Measurements from ENCODE around the gene GAS2L2.

Gene GAS2L2

DNA sequence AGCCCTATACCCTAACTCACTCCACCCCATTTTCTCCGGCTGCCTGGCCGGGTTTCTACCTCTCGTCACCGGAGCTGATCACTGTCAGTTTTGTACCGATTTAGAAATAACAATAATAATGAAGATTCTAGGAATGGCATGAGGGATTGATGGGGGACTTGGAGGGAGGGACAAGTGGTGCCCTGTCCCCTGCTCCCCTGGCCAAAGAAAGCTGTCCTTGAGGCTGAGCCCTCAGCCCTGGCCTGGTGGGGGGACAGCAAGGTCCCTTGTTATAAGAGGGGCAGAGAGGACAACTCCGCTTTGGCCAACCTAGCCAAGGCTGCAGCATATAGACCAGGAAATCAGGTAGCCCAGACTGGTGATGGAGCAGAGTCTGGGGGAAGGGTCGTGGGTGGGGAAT, 10.5 kb downstream of the GAS2L2 start:
- Histone ChIP-seq H2BK15ac (ENCODE audit: low read depth, poor library complexity, severe bottlenecking) (no peak overlapping the region), H3K4me2 (ENCODE audit: low read length, poor library complexity, severe bottlenecking) (no peak overlapping the region), H3K79me1 (replicated peaks; ENCODE audit: low read length, poor library complexity, severe bottlenecking) (no peaks in the 10 kb centered on the region), H2AK5ac (ENCODE audit: low read length, severe bottlenecking) (no peak overlapping the region), H2BK120ac (ENCODE audit: low read depth, low read length) (no peak overlapping the region), H3K27me3 (ENCODE audit: control insufficient read depth in 1 of 2, insufficient read depth in 1 of 2, low read length in 2 of 2) (peaks cover 69 to 94% of the 10 kb centered on the region in 2 experiments), H3K27ac (ENCODE audit: low read length, poor library complexity, severe bottlenecking) (no peak overlapping the region), H4K8ac (ENCODE audit: low read length) (no peak overlapping the region), H4K91ac (ENCODE audit: low read length) (no peak overlapping the region), H3K4me1 (ENCODE audit: control insufficient read depth, insufficient read depth, low read depth, low read length) (peaks cover 5% of the 10 kb centered on the region), H3K23ac (ENCODE audit: low read length in 2 of 2) (no peak overlapping the region), H3K4ac (ENCODE audit: low read depth in 1 of 2, low read length in 2 of 2) (no peak overlapping the region), H3K18ac (ENCODE audit: low read depth in 1 of 2, low read length in 2 of 2) (no peak overlapping the region), H2AFZ (ENCODE audit: low read depth, low read length) (no peak overlapping the region), H2BK5ac (ENCODE audit: low read depth, low read length, poor library complexity, severe bottlenecking) (no peak overlapping the region), H3K36me3 (ENCODE audit: control insufficient read depth in 1 of 2, insufficient read depth in 2 of 2, low read depth in 1 of 2, low read length in 2 of 2) (no peaks in the 10 kb centered on the region), H3K14ac (ENCODE audit: low read length in 2 of 2) (no peak overlapping the region), H3K9ac (ENCODE audit: low read length) (no peak overlapping the region), H3K4me3 (ENCODE audit: insufficient read depth in 1 of 2, low read depth in 1 of 2, low read length in 2 of 2) (no peak overlapping the region), H2BK12ac (ENCODE audit: low read length in 2 of 2) (no peak overlapping the region), H3K9me3 (ENCODE audit: control insufficient read depth, low read length) (no peaks in the 10 kb centered on the region)
- 91% methylated on average over 7 of the region's 7 CpGs for WGBS
- DNase-seq = no peak

- no peaks in the 10 kb centered on the region for H3K9me3 ChIP-seq (ENCODE audit: control insufficient read depth, low read length)
- H2BK12ac ChIP-seq (ENCODE audit: low read length in 2 of 2) = no peak overlapping the region
- H3K4me3 ChIP-seq (ENCODE audit: insufficient read depth in 1 of 2, low read depth in 1 of 2, low read length in 2 of 2) = peak overlapping the region; percentile 24 to 33
- H3K14ac ChIP-seq (ENCODE audit: low read length in 2 of 2) = peak overlapping the region in 1 of 2 experiments; percentile 11
- peaks cover 5% of the 10 kb centered on the region for H3K4me1 ChIP-seq (ENCODE audit: control insufficient read depth, insufficient read depth, low read depth, low read length)
- no peak overlapping the region for H2BK15ac ChIP-seq (ENCODE audit: low read depth, poor library complexity, severe bottlenecking)
- no peak overlapping the region for H3K18ac ChIP-seq (ENCODE audit: low read depth in 1 of 2, low read length in 2 of 2)
- H3K4ac ChIP-seq (ENCODE audit: low read depth in 1 of 2, low read length in 2 of 2) = no peak overlapping the region
- H3K27me3 ChIP-seq (ENCODE audit: control insufficient read depth in 1 of 2, insufficient read depth in 1 of 2, low read length in 2 of 2) = peaks cover 68 to 85% of the 10 kb centered on the region in 2 experiments
- H3K79me1 ChIP-seq (replicated peaks; ENCODE audit: low read length, poor library complexity, severe bottlenecking) = no peaks in the 10 kb centered on the region
- H2AK5ac ChIP-seq (ENCODE audit: low read length, severe bottlenecking) = no peak overlapping the region
- WGBS = 45% methylated on average over 66 of the region's 73 CpGs
- no peak overlapping the region for H4K8ac ChIP-seq (ENCODE audit: low read length)
- no peak for DNase-seq
- no peak overlapping the region for H4K91ac ChIP-seq (ENCODE audit: low read length)
- H2BK5ac ChIP-seq (ENCODE audit: low read depth, low read length, poor library complexity, severe bottlenecking) = no peak overlapping the region
- peak overlapping the region in 1 of 2 experiments; percentile 84 for H3K23ac ChIP-seq (ENCODE audit: low read length in 2 of 2)
- H2AFZ ChIP-seq (ENCODE audit: low read depth, low read length) = no peak overlapping the region
- no peak overlapping the region for H3K9ac ChIP-seq (ENCODE audit: low read length)
- no peak overlapping the region for H2BK120ac ChIP-seq (ENCODE audit: low read depth, low read length)
- no peak overlapping the region for H3K27ac ChIP-seq (ENCODE audit: low read length, poor library complexity, severe bottlenecking)
- H3K36me3 ChIP-seq (ENCODE audit: control insufficient read depth in 1 of 2, insufficient read depth in 2 of 2, low read depth in 1 of 2, low read length in 2 of 2) = no peaks in the 10 kb centered on the region
- H3K4me2 ChIP-seq (ENCODE audit: low read length, poor library complexity, severe bottlenecking) = no peak overlapping the region
Observed at GRCh38 chr17:35740997-35741931, 11.8 kb downstream of the GAS2L2 start.

GRCh38 chr17:35740216-35740615, 12.8 kb downstream of the GAS2L2 start:
- H3K27me3 ChIP-seq (ENCODE audit: control insufficient read depth in 1 of 2, insufficient read depth in 1 of 2, low read length in 2 of 2) = peaks cover 60 to 76% of the 10 kb centered on the region in 2 experiments
- no peaks in the 10 kb centered on the region for H3K9me3 ChIP-seq (ENCODE audit: control insufficient read depth, low read length)
- no peak overlapping the region for H2BK120ac ChIP-seq (ENCODE audit: low read depth, low read length)
- no peak overlapping the region for H2AK5ac ChIP-seq (ENCODE audit: low read length, severe bottlenecking)
- no peak overlapping the region for H3K18ac ChIP-seq (ENCODE audit: low read depth in 1 of 2, low read length in 2 of 2)
- WGBS = 85% methylated on average over 7 of the region's 7 CpGs
- H4K91ac ChIP-seq (ENCODE audit: low read length) = no peak overlapping the region
- H3K79me1 ChIP-seq (replicated peaks; ENCODE audit: low read length, poor library complexity, severe bottlenecking) = no peaks in the 10 kb centered on the region
- H3K4me1 ChIP-seq (ENCODE audit: control insufficient read depth, insufficient read depth, low read depth, low read length) = peaks cover 5% of the 10 kb centered on the region
- no peak overlapping the region for H2BK15ac ChIP-seq (ENCODE audit: low read depth, poor library complexity, severe bottlenecking)
- H3K36me3 ChIP-seq (ENCODE audit: control insufficient read depth in 1 of 2, insufficient read depth in 2 of 2, low read depth in 1 of 2, low read length in 2 of 2) = no peaks in the 10 kb centered on the region
- no peak overlapping the region for H3K27ac ChIP-seq (ENCODE audit: low read length, poor library complexity, severe bottlenecking)
- H2BK5ac ChIP-seq (ENCODE audit: low read depth, low read length, poor library complexity, severe bottlenecking) = no peak overlapping the region
- DNase-seq = no peak
- no peak overlapping the region for H2BK12ac ChIP-seq (ENCODE audit: low read length in 2 of 2)
- H3K23ac ChIP-seq (ENCODE audit: low read length in 2 of 2) = no peak overlapping the region
- no peak overlapping the region for H3K4me3 ChIP-seq (ENCODE audit: insufficient read depth in 1 of 2, low read depth in 1 of 2, low read length in 2 of 2)
- H3K4me2 ChIP-seq (ENCODE audit: low read length, poor library complexity, severe bottlenecking) = no peak overlapping the region
- no peak overlapping the region for H3K4ac ChIP-seq (ENCODE audit: low read depth in 1 of 2, low read length in 2 of 2)
- H3K14ac ChIP-seq (ENCODE audit: low read length in 2 of 2) = no peak overlapping the region
- no peak overlapping the region for H2AFZ ChIP-seq (ENCODE audit: low read depth, low read length)
- no peak overlapping the region for H3K9ac ChIP-seq (ENCODE audit: low read length)
- no peak overlapping the region for H4K8ac ChIP-seq (ENCODE audit: low read length)

DNA sequence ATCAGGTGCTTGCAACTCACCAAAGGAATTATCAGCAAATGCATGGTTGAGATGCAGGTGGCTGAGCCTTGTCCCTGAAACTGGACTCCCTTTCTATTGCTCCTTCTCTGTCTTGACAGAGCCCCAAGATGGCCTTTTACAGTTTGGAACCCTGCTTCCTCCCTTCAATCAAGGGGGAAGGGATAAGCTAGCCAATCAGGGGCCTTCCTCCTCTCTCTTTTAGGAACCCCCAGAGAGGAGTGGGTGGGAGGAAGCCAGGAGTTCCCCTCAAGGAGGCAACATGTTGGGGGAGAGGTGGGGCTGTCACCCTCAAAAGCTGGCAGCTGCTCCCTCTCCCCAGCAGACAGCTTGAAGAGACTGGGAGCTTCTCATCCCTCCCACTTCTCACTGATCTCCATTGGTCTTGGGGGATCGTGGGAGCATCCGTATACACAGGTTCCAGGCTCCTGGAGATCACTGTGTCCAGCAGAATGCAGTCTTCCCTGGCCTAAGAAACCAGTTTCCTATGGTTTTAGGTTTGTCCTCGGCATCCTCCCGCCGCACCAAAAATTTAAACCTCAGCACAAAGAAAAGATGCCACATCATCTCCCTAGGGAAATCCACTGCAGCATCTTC, 14.4 kb downstream of the GAS2L2 start:
- H3K9ac ChIP-seq (ENCODE audit: low read length) = no peak overlapping the region
- H4K91ac ChIP-seq (ENCODE audit: low read length) = no peak overlapping the region
- no peak for DNase-seq
- no peaks in the 10 kb centered on the region for H3K79me1 ChIP-seq (replicated peaks; ENCODE audit: low read length, poor library complexity, severe bottlenecking)
- H3K4me1 ChIP-seq (ENCODE audit: control insufficient read depth, insufficient read depth, low read depth, low read length) = peaks cover 7% of the 10 kb centered on the region
- H3K27me3 ChIP-seq (ENCODE audit: control insufficient read depth in 1 of 2, insufficient read depth in 1 of 2, low read length in 2 of 2) = peaks cover 51 to 71% of the 10 kb centered on the region in 2 experiments
- H2AK5ac ChIP-seq (ENCODE audit: low read length, severe bottlenecking) = no peak overlapping the region
- WGBS = 90% methylated on average over 2 of the region's 5 CpGs
- H3K27ac ChIP-seq (ENCODE audit: low read length, poor library complexity, severe bottlenecking) = no peak overlapping the region
- no peak overlapping the region for H2AFZ ChIP-seq (ENCODE audit: low read depth, low read length)
- H3K14ac ChIP-seq (ENCODE audit: low read length in 2 of 2) = no peak overlapping the region
- no peak overlapping the region for H2BK15ac ChIP-seq (ENCODE audit: low read depth, poor library complexity, severe bottlenecking)
- H3K4me2 ChIP-seq (ENCODE audit: low read length, poor library complexity, severe bottlenecking) = no peak overlapping the region
- no peak overlapping the region for H4K8ac ChIP-seq (ENCODE audit: low read length)
- H3K4ac ChIP-seq (ENCODE audit: low read depth in 1 of 2, low read length in 2 of 2) = no peak overlapping the region
- no peak overlapping the region for H2BK5ac ChIP-seq (ENCODE audit: low read depth, low read length, poor library complexity, severe bottlenecking)
- H3K9me3 ChIP-seq (ENCODE audit: control insufficient read depth, low read length) = no peaks in the 10 kb centered on the region
- H2BK12ac ChIP-seq (ENCODE audit: low read length in 2 of 2) = no peak overlapping the region
- H2BK120ac ChIP-seq (ENCODE audit: low read depth, low read length) = no peak overlapping the region
- peaks cover 0 to 2% of the 10 kb centered on the region in 2 experiments for H3K36me3 ChIP-seq (ENCODE audit: control insufficient read depth in 1 of 2, insufficient read depth in 2 of 2, low read depth in 1 of 2, low read length in 2 of 2)
- no peak overlapping the region for H3K4me3 ChIP-seq (ENCODE audit: insufficient read depth in 1 of 2, low read depth in 1 of 2, low read length in 2 of 2)
- no peak overlapping the region for H3K18ac ChIP-seq (ENCODE audit: low read depth in 1 of 2, low read length in 2 of 2)
- H3K23ac ChIP-seq (ENCODE audit: low read length in 2 of 2) = no peak overlapping the region

Measured in mesenchymal stem cell (in vitro differentiated cells and primary cell).